Measurements from ENCODE around the gene DBN1. TPM values are rescaled to one million over a fixed set of nuclear protein-coding genes. Genes with fewer than 3 reads are reported as not detected.

The DBN1 gene
- total and polyA plus RNA-seq, 9 of the 15 experiments (the other 6 are each of a cell fraction or from before 2014, with no cell fraction given), result 0.25 to 87.2 (median 27.9) TPM

DNA sequence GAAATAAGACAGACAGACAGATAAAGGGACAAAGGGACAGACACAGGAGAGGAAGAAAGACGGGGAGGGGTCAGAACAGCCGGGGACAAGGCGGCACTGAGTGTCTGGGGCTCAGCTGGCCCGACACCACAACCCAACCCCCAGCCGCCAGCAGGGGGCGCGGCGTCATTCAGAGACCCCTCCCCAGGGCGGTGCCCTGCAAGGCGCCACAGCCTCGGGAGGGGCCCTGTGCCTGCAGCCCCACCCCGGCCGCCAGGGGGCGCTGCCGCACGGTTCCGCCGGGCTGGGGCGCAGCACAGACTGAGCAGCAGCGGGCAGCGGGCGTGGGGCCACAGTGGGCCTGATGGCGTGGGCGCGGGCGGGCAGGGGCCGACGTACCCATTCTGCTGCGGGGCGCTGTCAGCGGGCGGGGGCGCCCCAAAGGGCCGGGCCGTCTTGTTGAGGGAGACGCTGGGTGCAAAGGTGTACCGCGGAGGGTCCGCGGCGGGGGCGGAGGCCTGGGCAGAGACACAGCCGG lies 18.1 kb upstream of the DBN1 start:
- peaks cover 84% of the 10 kb centered on the region; the same call in 2 of the 3 replicates for H3K36me3 ChIP-seq (ENCODE audit: control insufficient read depth, insufficient read depth, low read length)
- 0 out of 2 replicates have a peak overlapping the region, but pooled peaks have one; percentile 6 for H3K4me2 ChIP-seq (ENCODE audit: insufficient read depth, low read length)
- peak; percentile 70 for FAIRE-seq
- peak overlapping the region; percentile 23; the same call in 1 of the 3 replicates for H3K27ac ChIP-seq (ENCODE audit: extremely low read depth, low read depth, low read length)
- ATAC-seq, result peak; percentile 87
- no peak overlapping the region for H3K9ac ChIP-seq (ENCODE audit: insufficient read depth in 1 of 2, low read depth in 2 of 2, low read length in 2 of 2)
- peaks cover 38% of the 10 kb centered on the region for H3K79me2 ChIP-seq (ENCODE audit: control insufficient read depth, insufficient read depth, low read length)
- CTCF ChIA-PET (ENCODE audit: low intra/inter-chr PET ratio), result interaction anchor here (0.6 to 2.2 kb wide), 3 partner anchors 9 to 19 kb away, joined by 3 to 19 read pairs (median 4); no protein-coding TSS in a partner anchor
- no peaks in the 10 kb centered on the region for H3K27me3 ChIP-seq (ENCODE audit: control insufficient read depth in 2 of 2, insufficient read depth in 2 of 2, low read length in 2 of 2)
- no peak overlapping the region for H2AFZ ChIP-seq (ENCODE audit: low read depth, low read length)
- BruUV-seq (replicated peaks), result no TSS peak
- H3K9me1 ChIP-seq (ENCODE audit: control insufficient read depth, insufficient read depth, low read length), result no peaks in the 10 kb centered on the region
- no peaks in the 10 kb centered on the region for H3K9me3 ChIP-seq (replicated peaks; ENCODE audit: control insufficient read depth, insufficient read depth, low read depth, low read length)
- DNase-seq (ENCODE audit: extremely low read depth in 1 of 4, low spot score in 3 of 4), result peak; percentile 94 to 97 (median 96)
- H3K4me1 ChIP-seq (replicated peaks in 1 of 2; ENCODE audit: control insufficient read depth in 2 of 2, insufficient read depth in 2 of 2, low read length in 2 of 2), result peaks cover 40 to 79% of the 10 kb centered on the region in 2 experiments
- no peak overlapping the region for H3K4me3 ChIP-seq
- 2% methylated on average over 18 of the region's 43 CpGs for WGBS (ENCODE audit: insufficient coverage, low coverage, missing lambda C conversion rate)
- in situ Hi-C loops (cut with MboI) (no loop called here), intact Hi-C loops (cut with micrococcal nuclease) (loop anchor here (1.0 kb wide), 1 partner anchor 10 kb away; no protein-coding TSS in a partner anchor)
- peaks cover 3% of the 10 kb centered on the region; the same call in 1 of the 2 replicates for H4K20me1 ChIP-seq (replicated peaks; ENCODE audit: control insufficient read depth, insufficient read depth, low read length)
- POLR2A ChIA-PET, result interaction anchor here (1.0 to 4.0 kb wide), 9 partner anchors 10 to 37 kb away, joined by 3 to 21 read pairs (median 7); partner anchors contain the start of genes DBN1 and DOK3
- TF ChIP-seq NEUROD1 (IDR thresholded peaks at IDR 0.05; ENCODE audit: borderline replicate concordance, low read depth, low read length, partially characterized antibody) (peak; percentile 37), SMC3 (conservative IDR thresholded peaks at IDR 0.05; ENCODE audit: insufficient read depth, low read depth, low read length) (peak; percentile 86), ZNF707 (CRISPR knock-in tag; conservative IDR thresholded peaks at IDR 0.05) (no peak), SIN3A (IDR thresholded peaks at IDR 0.05; ENCODE audit: borderline replicate concordance in 2 of 2, control insufficient read depth in 1 of 2, low read depth in 2 of 2, low read length in 2 of 2) (no peak), PML (IDR thresholded peaks at IDR 0.05; ENCODE audit: low read length) (no peak), GTF2F1 (IDR thresholded peaks at IDR 0.05; ENCODE audit: low read depth, low read length) (peak; percentile 56; the same call in 1 of the 2 replicates), TEAD2 (tag; IDR thresholded peaks at IDR 0.05) (no peak), ZNF239 (CRISPR knock-in tag; IDR thresholded peaks at IDR 0.05) (0 out of 2 replicates have a peak, but pooled peaks have one; percentile 9), TFAP4 (CRISPR knock-in tag; IDR thresholded peaks at IDR 0.05; ENCODE audit: borderline replicate concordance) (peak; percentile 98), DMBX1 (CRISPR knock-in tag; IDR thresholded peaks at IDR 0.05; ENCODE audit: borderline replicate concordance) (peak; percentile 28; the same call in 1 of the 2 replicates), LCOR (CRISPR knock-in tag; IDR thresholded peaks at IDR 0.05) (peak; percentile 73; the same call in 1 of the 2 replicates), CCAR2 (IDR thresholded peaks at IDR 0.05; ENCODE audit: low read depth, low read length) (no peak), STAT6 (CRISPR knock-in tag; IDR thresholded peaks at IDR 0.05) (0 out of 2 replicates have a peak, but pooled peaks have one; percentile 82), ZNF644 (tag; IDR thresholded peaks at IDR 0.05; ENCODE audit: low read depth) (no peak), TAF15 (IDR thresholded peaks at IDR 0.05; ENCODE audit: low read depth, low read length) (no peak), TAF1 (IDR thresholded peaks at IDR 0.05; ENCODE audit: control insufficient read depth, extremely low read depth, insufficient read depth, low read length, severe bottlenecking) (peak; percentile 22)

Data from K562 (cell line).